ENCODE measurements around the gene MAGEF1.

The MAGEF1 gene

GRCh38 chr3:184670091-184670602, 41.7 kb downstream of the MAGEF1 start:
- TF ChIP-seq CTCF (IDR thresholded peaks at IDR 0.05; ENCODE audit: insufficient read depth, low read length, poor library complexity, severe bottlenecking) (no peak), EZH2phosphoT487 (conservative IDR thresholded peaks at IDR 0.05; ENCODE audit: low read length) (no peak)
- H3K27me3 ChIP-seq (ENCODE audit: low read length): no peaks in the 10 kb centered on the region

DNA sequence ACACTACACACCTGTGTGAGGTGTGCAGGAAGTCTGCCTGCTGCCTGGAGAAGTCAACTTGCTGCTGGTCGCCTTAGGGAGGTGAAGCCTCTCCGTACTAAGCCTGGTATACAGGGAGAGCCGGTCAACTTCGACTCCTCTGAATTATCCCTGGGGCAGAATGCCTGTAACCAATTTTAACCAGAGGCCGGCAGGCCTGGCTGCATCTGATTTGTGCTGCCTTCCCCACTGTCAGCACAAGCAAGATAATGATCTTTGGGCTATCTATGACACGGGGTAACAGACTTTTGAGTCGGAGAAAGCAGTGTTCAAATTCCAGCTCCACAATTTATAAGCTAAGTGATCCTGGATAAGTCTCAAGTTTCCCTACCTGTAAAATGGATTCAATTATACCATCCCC, 42.3 kb downstream of the MAGEF1 start:
- Histone ChIP-seq H3K4me3 (ENCODE audit: insufficient read depth, low read length, poor library complexity, severe bottlenecking) (no peak overlapping the region), H3K9me2 (replicated peaks; ENCODE audit: insufficient read depth, low read length) (no peaks in the 10 kb centered on the region), H2AFZ (ENCODE audit: low read depth, low read length, severe bottlenecking) (no peak overlapping the region), H3K27me3 (ENCODE audit: low read length) (no peaks in the 10 kb centered on the region), H3K27ac (ENCODE audit: low read depth, low read length) (no peak overlapping the region), H3K36me3 (ENCODE audit: low read length) (no peaks in the 10 kb centered on the region), H4K20me1 (ENCODE audit: low read depth, low read length) (no peaks in the 10 kb centered on the region), H3K9ac (ENCODE audit: low read length) (no peak overlapping the region), H3K9me3 (ENCODE audit: insufficient read depth, low read length) (no peaks in the 10 kb centered on the region), H3K79me2 (ENCODE audit: insufficient read depth, low read length) (no peaks in the 10 kb centered on the region), H3K4me2 (ENCODE audit: low read depth, low read length, poor library complexity, severe bottlenecking) (no peak overlapping the region), H3F3A (ENCODE audit: insufficient read depth) (no peaks in the 10 kb centered on the region)
- TF ChIP-seq CTCF (IDR thresholded peaks at IDR 0.05; ENCODE audit: insufficient read depth, low read length, poor library complexity, severe bottlenecking): no peak
- no peak for TF ChIP-seq EZH2phosphoT487 (conservative IDR thresholded peaks at IDR 0.05; ENCODE audit: low read length)

More at GRCh38 chr3:184670091-184670602, 41.7 kb downstream of the MAGEF1 start:
- Histone ChIP-seq H3F3A (ENCODE audit: insufficient read depth) (no peaks in the 10 kb centered on the region), H3K27ac (ENCODE audit: low read depth, low read length) (no peak overlapping the region), H3K9me2 (replicated peaks; ENCODE audit: insufficient read depth, low read length) (no peaks in the 10 kb centered on the region), H3K79me2 (ENCODE audit: insufficient read depth, low read length) (no peaks in the 10 kb centered on the region), H4K20me1 (ENCODE audit: low read depth, low read length) (no peaks in the 10 kb centered on the region), H3K36me3 (ENCODE audit: low read length) (no peaks in the 10 kb centered on the region), H2AFZ (ENCODE audit: low read depth, low read length, severe bottlenecking) (no peak overlapping the region), H3K4me3 (ENCODE audit: insufficient read depth, low read length, poor library complexity, severe bottlenecking) (no peak overlapping the region), H3K4me2 (ENCODE audit: low read depth, low read length, poor library complexity, severe bottlenecking) (no peak overlapping the region), H3K9ac (ENCODE audit: low read length) (no peak overlapping the region), H3K9me3 (ENCODE audit: insufficient read depth, low read length) (no peaks in the 10 kb centered on the region)

- Histone ChIP-seq H3K4me3 (ENCODE audit: insufficient read depth, low read length, poor library complexity, severe bottlenecking) (no peak overlapping the region), H3F3A (ENCODE audit: insufficient read depth) (no peaks in the 10 kb centered on the region), H3K27ac (ENCODE audit: low read depth, low read length) (no peak overlapping the region), H3K9me3 (ENCODE audit: insufficient read depth, low read length) (no peaks in the 10 kb centered on the region), H3K4me2 (ENCODE audit: low read depth, low read length, poor library complexity, severe bottlenecking) (no peak overlapping the region), H3K9me2 (replicated peaks; ENCODE audit: insufficient read depth, low read length) (no peaks in the 10 kb centered on the region), H3K36me3 (ENCODE audit: low read length) (no peaks in the 10 kb centered on the region), H3K27me3 (ENCODE audit: low read length) (no peaks in the 10 kb centered on the region), H4K20me1 (ENCODE audit: low read depth, low read length) (no peaks in the 10 kb centered on the region), H2AFZ (ENCODE audit: low read depth, low read length, severe bottlenecking) (no peak overlapping the region), H3K9ac (ENCODE audit: low read length) (no peak overlapping the region), H3K79me2 (ENCODE audit: insufficient read depth, low read length) (no peaks in the 10 kb centered on the region)
- no peak for TF ChIP-seq CTCF (IDR thresholded peaks at IDR 0.05; ENCODE audit: insufficient read depth, low read length, poor library complexity, severe bottlenecking)
- no peak for TF ChIP-seq EZH2phosphoT487 (conservative IDR thresholded peaks at IDR 0.05; ENCODE audit: low read length)
These were observed 45.4 kb downstream of the MAGEF1 start for GRCh38 chr3:184666442-184666841.
